Measurements from ENCODE around the gene MAP2. TPM values are rescaled to one million over a fixed set of nuclear protein-coding genes. Genes with fewer than 3 reads are reported as not detected.

Gene MAP2
- total and polyA plus RNA-seq, 2 of the 13 experiments (the other 11 are each of a cell fraction or from before 2014, with no cell fraction given) = 0.08 TPM; not detected in 1

- TF ChIP-seq CSRNP1 (CRISPR knock-in tag; IDR thresholded peaks at IDR 0.05) (no peak), ZFP62 (CRISPR knock-in tag; IDR thresholded peaks at IDR 0.05) (no peak), ZNF569 (CRISPR knock-in tag; IDR thresholded peaks at IDR 0.05; ENCODE audit: borderline replicate concordance) (no peak), HES4 (CRISPR knock-in tag; IDR thresholded peaks at IDR 0.05; ENCODE audit: borderline replicate concordance) (no peak), ZNF639 (CRISPR knock-in tag; conservative IDR thresholded peaks at IDR 0.05) (no peak), MXD1 (CRISPR knock-in tag; IDR thresholded peaks at IDR 0.05) (no peak), UBTF (CRISPR knock-in tag; IDR thresholded peaks at IDR 0.05) (no peak), ZNF605 (CRISPR knock-in tag; IDR thresholded peaks at IDR 0.05) (no peak), ZFP91 (CRISPR knock-in tag; IDR thresholded peaks at IDR 0.05; ENCODE audit: borderline replicate concordance) (no peak)
These were observed 343.5 kb downstream of the MAP2 start (continued) for GRCh38 chr2:209767316-209767715.

Data from HepG2 (cell line).